ENCODE data around the gene ANKRD23. TPM values are rescaled to one million over a fixed set of nuclear protein-coding genes. Genes with fewer than 3 reads are reported as not detected.

ANKRD23 gene
- total and polyA plus RNA-seq, 2 of the 13 experiments (the other 11 are each of a cell fraction or from before 2014, with no cell fraction given): 1.5 to 1.6 TPM

GRCh38 chr2:96801786-96802595 lies 41.8 kb downstream of the ANKRD23 start (continued):
- TF ChIP-seq AHDC1 (CRISPR knock-in tag; IDR thresholded peaks at IDR 0.05; ENCODE audit: borderline replicate concordance): no peak
- no peak for TF ChIP-seq RFXANK (CRISPR knock-in tag; IDR thresholded peaks at IDR 0.05)
- TF ChIP-seq TBX3 (IDR thresholded peaks at IDR 0.05; ENCODE audit: borderline replicate concordance): no peak
- TF ChIP-seq ZNF629 (CRISPR knock-in tag; conservative IDR thresholded peaks at IDR 0.05): peak; percentile 52

Data from HepG2 (cell line).